GM06990 (cell line): ENCODE data around the gene CD101.
A peak's percentile ranks its signal among the peaks of the same experiment; 100 is the strongest.

ENCODE experiments used
- DNase-seq: peaks from one replicate; pipeline ENCODE4 v3.0.0-alpha.2; 2011; ENCODE audit not compliant: insufficient read length; ENCODE audit errors: extremely low read depth
- H3K27me3 ChIP-seq: replicated peaks from 2 replicates; pipeline ENCODE4 v1.6.0; 2011; ENCODE audit warnings: low read length; ENCODE audit not compliant: control insufficient read depth, insufficient read depth
- H3K36me3 ChIP-seq: 2 replicates; pipeline ENCODE4 v1.5.1; 2011; ENCODE audit warnings: low read length; ENCODE audit not compliant: control insufficient read depth, insufficient read depth
- H3K4me3 ChIP-seq: replicated peaks from 2 replicates; pipeline ENCODE4 v1.5.1; 2011; ENCODE audit warnings: low read depth, mild to moderate bottlenecking, control low read depth, low read length
- TF ChIP-seq, protein P1 (sequence below): IDR thresholded peaks from 2 replicates; pipeline ENCODE4 v1.5.1; 2011; ENCODE audit warnings: low read length, control low read depth, mild to moderate bottlenecking, inconsistent platforms; ENCODE audit not compliant: insufficient read depth, poor library complexity, severe bottlenecking

The CD101 gene

DNA sequence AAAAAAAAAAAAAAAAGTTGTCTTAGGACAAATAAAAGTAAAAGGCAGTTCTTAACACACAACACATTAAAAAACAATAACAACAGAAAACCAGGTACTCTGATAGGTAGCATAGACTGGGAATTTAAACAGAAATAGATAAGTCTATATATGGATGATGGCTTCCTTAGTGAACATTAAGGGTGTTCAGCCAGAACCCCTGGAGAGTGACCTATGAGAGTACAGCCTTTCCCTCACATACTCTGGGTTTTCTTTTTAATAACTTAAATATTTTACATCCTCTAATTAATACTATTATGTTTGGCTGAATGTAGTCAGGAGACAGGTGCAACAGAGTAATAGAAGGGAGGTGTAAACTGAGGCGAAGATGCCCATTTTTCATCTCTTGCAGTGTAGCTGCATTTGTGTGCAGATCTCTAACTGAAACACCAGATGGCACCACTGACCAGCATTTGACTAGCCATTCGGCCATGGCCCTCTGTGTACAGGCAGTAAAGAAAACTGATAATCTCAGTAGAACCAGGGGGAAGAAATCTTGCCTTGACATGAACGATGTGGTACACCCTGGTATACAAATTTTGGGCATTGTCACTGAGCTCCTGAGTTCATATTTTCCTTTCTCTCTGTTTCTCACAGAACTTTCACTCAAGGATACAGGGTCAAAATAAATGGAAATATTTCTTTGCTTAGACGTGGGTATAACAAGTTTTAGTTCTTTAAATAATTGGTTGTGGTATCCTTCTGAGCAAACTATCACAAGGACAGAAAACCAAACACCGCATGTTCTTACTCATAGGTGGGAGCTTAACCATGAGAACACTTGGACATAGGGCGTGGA, 66.2 kb downstream of the CD101 start:
- Histone ChIP-seq H3K36me3 (peaks cover 2% of the 10 kb centered on the region), H3K4me3 (no peak overlapping the region), H3K27me3 (no peaks in the 10 kb centered on the region)
- TF ChIP-seq, protein P1, sequence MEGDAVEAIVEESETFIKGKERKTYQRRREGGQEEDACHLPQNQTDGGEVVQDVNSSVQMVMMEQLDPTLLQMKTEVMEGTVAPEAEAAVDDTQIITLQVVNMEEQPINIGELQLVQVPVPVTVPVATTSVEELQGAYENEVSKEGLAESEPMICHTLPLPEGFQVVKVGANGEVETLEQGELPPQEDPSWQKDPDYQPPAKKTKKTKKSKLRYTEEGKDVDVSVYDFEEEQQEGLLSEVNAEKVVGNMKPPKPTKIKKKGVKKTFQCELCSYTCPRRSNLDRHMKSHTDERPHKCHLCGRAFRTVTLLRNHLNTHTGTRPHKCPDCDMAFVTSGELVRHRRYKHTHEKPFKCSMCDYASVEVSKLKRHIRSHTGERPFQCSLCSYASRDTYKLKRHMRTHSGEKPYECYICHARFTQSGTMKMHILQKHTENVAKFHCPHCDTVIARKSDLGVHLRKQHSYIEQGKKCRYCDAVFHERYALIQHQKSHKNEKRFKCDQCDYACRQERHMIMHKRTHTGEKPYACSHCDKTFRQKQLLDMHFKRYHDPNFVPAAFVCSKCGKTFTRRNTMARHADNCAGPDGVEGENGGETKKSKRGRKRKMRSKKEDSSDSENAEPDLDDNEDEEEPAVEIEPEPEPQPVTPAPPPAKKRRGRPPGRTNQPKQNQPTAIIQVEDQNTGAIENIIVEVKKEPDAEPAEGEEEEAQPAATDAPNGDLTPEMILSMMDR = peak; percentile 66
- DNase-seq = no peak

DNA sequence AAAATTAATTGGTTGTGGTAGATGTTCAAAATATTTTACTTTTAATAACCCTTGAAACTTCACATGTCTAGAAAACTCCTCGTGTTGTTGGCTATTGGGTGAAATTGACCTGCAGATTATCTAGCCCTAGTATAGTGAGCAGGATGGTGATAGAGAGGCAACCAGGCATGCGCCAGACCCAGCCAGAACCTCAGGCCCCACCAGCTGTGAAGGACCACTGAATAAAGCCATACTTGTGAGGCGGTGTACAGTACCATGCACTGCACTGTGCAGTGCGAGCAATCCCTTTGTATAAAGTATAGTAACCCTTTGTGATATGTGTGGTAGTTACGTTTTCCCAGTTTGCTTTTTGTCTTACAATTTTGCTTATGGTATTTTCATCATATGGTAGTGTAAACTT, 67.0 kb downstream of the CD101 start:
- DNase-seq = no peak
- Histone ChIP-seq H3K4me3 (no peak overlapping the region), H3K36me3 (peaks cover 2% of the 10 kb centered on the region), H3K27me3 (no peaks in the 10 kb centered on the region)
- TF ChIP-seq, protein P1 = no peak

DNA sequence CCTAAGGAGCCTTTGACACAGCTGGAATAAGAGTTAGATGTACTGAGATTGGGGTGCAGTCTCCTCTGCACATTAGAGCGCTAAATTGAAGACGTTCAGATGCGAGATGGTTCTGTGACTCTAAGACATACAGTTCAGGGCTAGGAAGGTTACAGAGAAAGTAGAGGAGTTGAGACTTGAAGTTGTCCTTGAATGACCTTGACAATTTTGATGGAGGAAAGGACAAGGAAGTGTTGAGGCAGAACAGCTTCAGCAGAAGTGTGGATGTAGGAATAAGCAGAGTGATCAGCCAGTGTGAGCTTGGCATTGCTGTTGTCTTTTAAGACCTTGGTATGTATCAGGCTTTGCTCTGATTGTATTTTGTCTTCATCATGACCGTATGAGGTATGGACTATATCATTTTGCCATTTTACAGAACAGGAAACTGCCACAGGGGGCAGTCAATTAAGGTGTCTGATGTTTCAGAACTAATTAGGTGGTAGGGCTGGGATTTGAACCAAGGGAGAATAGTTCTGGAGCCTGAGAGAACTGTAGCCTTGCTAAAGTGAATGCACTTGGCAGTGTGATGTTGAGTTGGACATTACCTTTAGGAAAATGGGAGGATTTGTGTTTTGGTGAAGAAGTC, 67.8 kb downstream of the CD101 start:
- H3K36me3 ChIP-seq = peaks cover 4% of the 10 kb centered on the region
- no peaks in the 10 kb centered on the region for H3K27me3 ChIP-seq
- no peak overlapping the region for H3K4me3 ChIP-seq
- TF ChIP-seq, protein P1 = no peak
- DNase-seq = no peak

GRCh38 chr1:117070124-117070523, 68.6 kb downstream of the CD101 start:
- peaks cover 4% of the 10 kb centered on the region for H3K36me3 ChIP-seq
- no peak for DNase-seq
- TF ChIP-seq, protein P1 = no peak
- no peak overlapping the region for H3K4me3 ChIP-seq
- H3K27me3 ChIP-seq = no peaks in the 10 kb centered on the region

DNA sequence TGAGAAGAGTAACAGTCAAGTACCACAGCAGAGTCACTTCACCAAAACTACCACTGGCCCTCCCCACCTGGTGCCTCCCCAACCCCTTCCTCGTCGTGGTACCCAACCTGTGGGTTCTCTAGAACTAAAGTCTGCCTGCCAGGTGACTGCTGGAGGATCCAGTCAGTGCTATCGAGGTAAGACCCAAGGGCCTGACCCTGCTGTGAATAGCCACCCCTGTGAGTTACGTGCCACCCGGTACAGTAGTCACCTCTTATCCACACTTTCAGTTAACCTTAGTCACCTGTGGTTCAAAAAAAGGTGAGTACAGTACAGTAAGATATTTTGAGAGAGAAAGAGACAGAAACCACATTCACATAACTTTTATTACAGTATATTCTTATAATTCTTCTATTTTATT, 75.1 kb downstream of the CD101 start:
- no peak for DNase-seq
- no peak overlapping the region for H3K4me3 ChIP-seq
- H3K36me3 ChIP-seq = peaks cover 34% of the 10 kb centered on the region
- no peaks in the 10 kb centered on the region for H3K27me3 ChIP-seq
- TF ChIP-seq, protein P1 = no peak
